Mesothelial cell of epicardium (in vitro differentiated cells): ENCODE measurements around the gene MIF. TPM values are rescaled to one million over a fixed set of nuclear protein-coding genes. Genes with fewer than 3 reads are reported as not detected.

Source experiments
- DNase-seq, 2 experiments: peaks; one replicate each; pipeline ENCODE4 v3.0.0; 2021; ENCODE audit warnings: low spot score in 2 of 2; ENCODE audit not compliant: unreplicated experiment in 2 of 2
- H3K27ac Mint-ChIP-seq: 2 replicates; pipeline ENCODE4 v1.8.0; 2021; ENCODE audit warnings: mixed read lengths
- H3K27me3 Mint-ChIP-seq: 2 replicates; pipeline ENCODE4 v1.8.0; 2021; ENCODE audit warnings: low read depth, mixed read lengths
- H3K36me3 Mint-ChIP-seq: 2 replicates; pipeline ENCODE4 v1.8.0; 2021; ENCODE audit warnings: mixed read lengths
- H3K4me1 Mint-ChIP-seq: 2 replicates; pipeline ENCODE4 v1.8.0; 2021; ENCODE audit warnings: mixed read lengths
- H3K4me3 Mint-ChIP-seq: 2 replicates; pipeline ENCODE4 v1.8.0; 2021; ENCODE audit warnings: mild to moderate bottlenecking, moderate library complexity, mixed read lengths
- H3K9me3 Mint-ChIP-seq: 2 replicates; pipeline ENCODE4 v1.8.0; 2021; ENCODE audit warnings: mixed read lengths
- total RNA-seq: library from RNA; stranded (reverse); gene quantifications from 3 replicates; pipeline ENCODE4 v1.2.1, GENCODE V29; 2021
- TF ChIP-seq, protein P1 (sequence below): fragments of 200-600 bp; sonication (generic); IDR thresholded peaks from one replicate; pipeline ENCODE4 v1.5.0; 2021; ENCODE audit warnings: antibody characterized with exemption; ENCODE audit not compliant: unreplicated experiment

The MIF gene
- total RNA-seq, 1 donor from 2014 or later: 916 TPM

- Mint-ChIP-seq H3K4me3 (no peak overlapping the region), H3K4me1 (no peaks in the 10 kb centered on the region), H3K36me3 (peaks cover 48% of the 10 kb centered on the region), H3K9me3 (peaks cover 5% of the 10 kb centered on the region), H3K27ac (no peak overlapping the region), H3K27me3 (no peaks in the 10 kb centered on the region)
- TF ChIP-seq, protein P1, sequence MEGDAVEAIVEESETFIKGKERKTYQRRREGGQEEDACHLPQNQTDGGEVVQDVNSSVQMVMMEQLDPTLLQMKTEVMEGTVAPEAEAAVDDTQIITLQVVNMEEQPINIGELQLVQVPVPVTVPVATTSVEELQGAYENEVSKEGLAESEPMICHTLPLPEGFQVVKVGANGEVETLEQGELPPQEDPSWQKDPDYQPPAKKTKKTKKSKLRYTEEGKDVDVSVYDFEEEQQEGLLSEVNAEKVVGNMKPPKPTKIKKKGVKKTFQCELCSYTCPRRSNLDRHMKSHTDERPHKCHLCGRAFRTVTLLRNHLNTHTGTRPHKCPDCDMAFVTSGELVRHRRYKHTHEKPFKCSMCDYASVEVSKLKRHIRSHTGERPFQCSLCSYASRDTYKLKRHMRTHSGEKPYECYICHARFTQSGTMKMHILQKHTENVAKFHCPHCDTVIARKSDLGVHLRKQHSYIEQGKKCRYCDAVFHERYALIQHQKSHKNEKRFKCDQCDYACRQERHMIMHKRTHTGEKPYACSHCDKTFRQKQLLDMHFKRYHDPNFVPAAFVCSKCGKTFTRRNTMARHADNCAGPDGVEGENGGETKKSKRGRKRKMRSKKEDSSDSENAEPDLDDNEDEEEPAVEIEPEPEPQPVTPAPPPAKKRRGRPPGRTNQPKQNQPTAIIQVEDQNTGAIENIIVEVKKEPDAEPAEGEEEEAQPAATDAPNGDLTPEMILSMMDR: no peak
- no peak for DNase-seq
These were observed 10.5 kb upstream of the MIF start for GRCh38 chr22:23883658-23884057.

DNA sequence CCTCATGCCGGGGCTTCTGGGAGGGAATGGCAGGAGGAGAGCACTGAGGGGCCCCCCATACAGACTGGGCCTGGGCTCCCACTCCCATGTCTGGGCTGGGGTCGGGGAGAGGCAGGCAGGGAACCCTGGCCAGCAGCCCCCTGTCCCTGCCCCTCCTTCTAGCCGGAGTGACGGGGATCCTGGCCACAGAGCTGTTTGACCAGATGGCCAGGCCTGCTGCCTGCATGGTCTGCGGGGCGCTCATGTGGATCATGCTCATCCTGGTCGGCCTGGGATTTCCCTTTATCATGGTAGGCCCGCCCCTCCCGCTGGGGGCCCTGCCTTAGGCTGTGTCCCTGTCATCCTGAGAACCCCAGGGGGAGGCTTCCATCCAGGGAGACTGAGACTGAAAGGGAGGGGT is 10.0 kb upstream of the MIF start:
- no peak for DNase-seq
- Mint-ChIP-seq H3K4me1 (no peaks in the 10 kb centered on the region), H3K9me3 (peaks cover 5% of the 10 kb centered on the region), H3K36me3 (peaks cover 46% of the 10 kb centered on the region), H3K27ac (no peak overlapping the region), H3K4me3 (no peak overlapping the region), H3K27me3 (no peaks in the 10 kb centered on the region)
- TF ChIP-seq, protein P1: no peak

DNA sequence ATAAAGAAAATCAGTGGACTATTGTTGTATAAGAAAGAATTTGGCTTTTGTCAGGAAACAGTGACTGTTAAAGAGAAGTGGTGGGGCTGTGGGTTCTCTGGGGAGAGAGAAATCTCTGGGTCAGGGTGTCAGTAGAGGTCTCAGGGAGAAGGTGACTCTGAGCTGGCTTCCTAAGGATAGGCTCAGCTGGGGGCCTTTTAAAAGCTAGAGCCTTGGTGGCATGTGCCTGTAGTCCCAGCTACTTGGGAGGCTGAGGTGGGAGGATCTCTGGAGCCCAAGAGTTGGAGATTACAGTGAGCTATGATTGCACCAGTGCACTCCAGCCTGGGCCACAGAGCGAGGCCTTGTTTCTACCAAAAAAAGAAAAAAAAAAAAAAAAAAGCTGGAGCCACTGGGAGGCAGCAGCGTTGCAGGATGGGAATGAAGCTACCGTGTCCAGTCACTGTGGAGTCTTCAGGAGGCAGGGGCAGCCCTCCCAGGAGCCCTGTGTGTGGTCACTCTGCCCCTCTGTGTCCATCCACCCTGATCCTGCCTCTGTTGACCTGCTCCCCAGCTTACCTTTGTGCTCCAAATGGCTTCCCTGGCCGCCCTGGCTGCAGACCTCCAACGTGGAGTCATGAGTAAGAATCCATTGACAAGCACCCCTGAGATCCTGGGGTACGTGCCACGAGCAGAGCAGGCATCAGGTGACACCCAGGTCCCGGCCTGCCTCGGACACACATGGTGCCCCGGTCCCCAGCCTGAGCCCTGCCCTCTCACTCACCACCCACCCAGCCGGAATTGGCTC is 5.4 kb upstream of the MIF start:
- Mint-ChIP-seq H3K27ac (no peak overlapping the region), H3K9me3 (peaks cover 5% of the 10 kb centered on the region), H3K27me3 (no peaks in the 10 kb centered on the region), H3K36me3 (peaks cover 23% of the 10 kb centered on the region), H3K4me3 (no peak overlapping the region), H3K4me1 (peaks cover 13% of the 10 kb centered on the region)
- TF ChIP-seq, protein P1: no peak
- DNase-seq: no peak

DNA sequence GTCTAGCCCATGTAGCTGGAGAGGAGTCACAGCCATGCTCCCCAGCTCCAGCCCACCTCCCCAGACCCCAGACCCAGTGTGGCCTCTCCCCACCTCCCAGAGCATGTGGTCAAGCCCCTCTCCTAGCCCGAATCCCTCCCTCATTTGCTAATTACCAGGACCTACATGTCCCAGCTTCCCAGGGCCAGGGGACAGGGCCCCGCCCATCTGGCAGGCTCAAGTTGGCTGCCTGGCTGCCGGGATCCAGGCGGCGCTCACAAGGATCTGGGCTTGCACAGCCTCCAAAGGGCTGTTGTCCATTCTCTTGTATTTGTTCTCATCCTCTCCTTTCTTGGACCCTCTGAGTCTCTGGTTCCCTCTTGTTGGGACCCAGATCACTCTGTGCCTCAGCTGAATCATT is 4.6 kb upstream of the MIF start:
- Mint-ChIP-seq H3K27ac (peak overlapping the region; percentile 59), H3K4me3 (no peak overlapping the region), H3K27me3 (no peaks in the 10 kb centered on the region), H3K9me3 (peaks cover 5% of the 10 kb centered on the region), H3K4me1 (peaks cover 15% of the 10 kb centered on the region), H3K36me3 (peaks cover 23% of the 10 kb centered on the region)
- no peak for DNase-seq
- TF ChIP-seq, protein P1: no peak

GRCh38 chr22:23891726-23892125 is 2.5 kb upstream of the MIF start:
- no peak overlapping the region for H3K4me3 Mint-ChIP-seq
- H3K36me3 Mint-ChIP-seq: peaks cover 7% of the 10 kb centered on the region
- peaks cover 31% of the 10 kb centered on the region for H3K4me1 Mint-ChIP-seq
- TF ChIP-seq, protein P1: no peak
- DNase-seq: no peak
- no peaks in the 10 kb centered on the region for H3K9me3 Mint-ChIP-seq
- H3K27me3 Mint-ChIP-seq: no peaks in the 10 kb centered on the region
- no peak overlapping the region for H3K27ac Mint-ChIP-seq
